Embryonic facial prominence (tissue), 1 donor: ENCODE results near the gene KRTAP3-3.
"Not testable (repeated sequence)": the region's sequence is repeated elsewhere in the genome, so short reads cannot be mapped to it uniquely, and the experiment has no call there.

Experiments used
- DNase-seq: peaks from one replicate; pipeline ENCODE4 v3.0.0-alpha.2; 2016; ENCODE audit errors: extremely low spot score

KRTAP3-3 gene

DNA sequence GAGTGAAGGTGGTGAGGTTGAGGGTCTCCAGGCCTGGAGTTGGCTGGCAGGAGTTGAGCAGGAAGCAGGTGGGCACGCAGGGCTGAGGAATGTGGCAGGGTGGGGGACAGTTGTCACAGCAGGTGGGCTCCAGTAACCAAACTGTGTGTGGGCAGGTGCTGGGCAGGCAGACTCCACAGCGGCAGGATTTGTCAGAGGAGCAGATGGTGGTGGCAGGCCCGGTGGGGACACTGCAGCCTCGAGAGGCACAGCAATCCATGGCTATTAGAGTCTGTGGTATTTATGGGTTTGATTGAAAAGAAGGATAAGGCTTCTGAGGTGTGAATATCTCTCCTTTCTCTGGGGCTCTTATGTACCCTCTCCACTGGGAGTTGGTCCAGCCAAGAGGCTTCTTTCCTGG, at the start of gene KRTAP3-3:
Gene KRTAP3-3 (minus strand): TSS at position 326 of the 400 bp plus-strand sequence. CDS start 67 bp downstream, at position 259.
- no peak for DNase-seq

DNA sequence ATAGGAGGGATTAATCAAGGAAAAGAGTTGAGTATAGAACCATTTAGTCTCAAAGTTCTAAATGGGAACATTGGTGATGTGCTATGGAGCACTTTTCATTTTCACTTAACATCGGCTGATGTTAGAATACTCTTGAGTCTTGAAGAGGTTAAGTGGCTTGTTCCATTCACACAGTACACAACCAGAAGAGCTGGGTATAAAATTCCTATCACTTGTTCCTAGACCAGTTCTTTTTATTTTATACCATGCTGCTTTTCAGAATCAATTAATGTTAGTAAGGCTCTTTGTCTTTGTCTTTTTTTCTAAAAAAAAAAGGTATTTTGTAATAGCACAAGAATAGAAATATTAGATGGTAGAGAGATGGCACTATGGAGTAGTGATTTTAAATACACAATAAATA, 49.0 kb upstream of the KRTAP3-3 start:
- no peak for DNase-seq

- not testable (repeated sequence) for DNase-seq
These were observed 47.0 kb upstream of the KRTAP3-3 start, which contains the start of gene KRTAP1-1 for GRCh38 chr17:41040783-41041571. KRTAP1-1 (minus strand) TSS chr17:41041450; CDS start chr17:41041397, 53 bp downstream.

- DNase-seq: no peak
These were observed 43.9 kb upstream of the KRTAP3-3 start for GRCh38 chr17:41037853-41038350.

GRCh38 chr17:41034346-41034935, 40.5 kb upstream of the KRTAP3-3 start, which contains the start of gene KRTAP1-3:
KRTAP1-3 (minus strand) TSS chr17:41034874; CDS start chr17:41034821, 53 bp downstream.
- DNase-seq: not testable (repeated sequence)

- no peak for DNase-seq
These were observed 35.8 kb upstream of the KRTAP3-3 start, which contains the start of gene KRTAP1-4 for GRCh38 chr17:41029633-41030245. KRTAP1-4 (minus strand) TSS chr17:41030195; CDS start chr17:41030078, 117 bp downstream.

DNA sequence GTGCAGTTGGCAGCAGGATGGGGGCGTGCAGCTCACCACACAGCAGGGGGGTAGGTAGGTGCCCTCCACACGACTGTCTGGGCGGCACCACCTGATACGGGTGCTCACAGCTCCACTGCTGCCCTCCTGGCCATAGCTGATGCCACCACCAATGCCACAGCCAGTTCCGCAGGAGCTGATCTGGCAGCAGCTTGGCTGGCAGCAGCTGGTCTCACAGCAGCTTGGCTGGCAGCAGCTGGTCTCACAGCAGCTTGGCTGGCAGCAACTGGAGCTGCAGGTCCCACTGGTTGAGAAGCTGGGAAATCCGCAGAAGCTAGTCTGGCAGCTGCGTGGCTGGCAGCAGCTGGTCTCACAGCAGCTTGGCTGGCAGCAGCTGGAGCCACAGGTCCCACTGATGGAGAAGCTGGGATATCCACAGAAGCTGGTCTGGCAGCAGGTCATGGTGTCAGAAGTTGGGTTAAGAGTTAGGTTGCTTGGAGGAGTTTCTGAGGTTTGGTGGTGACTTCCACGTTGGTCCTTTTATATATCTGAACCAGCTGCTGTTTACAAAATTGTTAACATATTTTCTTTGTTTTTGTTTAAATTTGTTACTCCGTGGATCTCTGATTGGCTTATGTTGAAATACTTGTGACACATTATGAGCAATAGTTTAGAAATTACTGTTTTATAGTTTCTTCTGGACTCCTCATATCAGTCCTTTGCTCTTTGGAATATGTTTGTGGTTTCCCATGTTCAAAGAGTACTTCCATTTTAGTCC, 32.9 kb upstream of the KRTAP3-3 start, which contains the start of gene KRTAP1-5:
Gene KRTAP1-5 (minus strand): TSS at position 494 of the 757 bp plus-strand sequence. CDS start 53 bp downstream, at position 441.
- DNase-seq: no peak

- DNase-seq: no peak
These were observed 30.7 kb upstream of the KRTAP3-3 start for GRCh38 chr17:41024697-41025096.

DNA sequence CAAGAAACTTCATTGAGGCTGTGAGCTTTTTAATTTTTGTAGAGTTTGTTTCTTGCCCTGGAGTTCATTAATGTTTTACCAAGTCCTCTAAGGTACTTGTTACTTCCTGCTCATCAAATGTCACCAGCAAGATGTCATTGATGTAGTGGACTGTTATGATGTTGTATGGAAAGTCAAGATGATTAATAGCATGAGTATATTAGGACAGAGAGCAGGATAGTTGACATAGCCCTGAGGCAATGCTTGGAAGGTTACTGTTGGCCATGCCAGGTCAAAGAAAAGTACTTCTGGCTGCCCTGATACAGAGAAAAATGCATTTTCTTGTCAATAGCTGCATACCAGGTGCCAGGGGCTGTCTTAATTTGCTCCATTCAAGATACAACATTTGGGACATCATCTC, 26.4 kb upstream of the KRTAP3-3 start:
- DNase-seq: no peak

- DNase-seq: no peak
These were observed 25.5 kb upstream of the KRTAP3-3 start for GRCh38 chr17:41019415-41019814.

- DNase-seq: no peak
These were observed 24.6 kb upstream of the KRTAP3-3 start for GRCh38 chr17:41018541-41018940.

DNA sequence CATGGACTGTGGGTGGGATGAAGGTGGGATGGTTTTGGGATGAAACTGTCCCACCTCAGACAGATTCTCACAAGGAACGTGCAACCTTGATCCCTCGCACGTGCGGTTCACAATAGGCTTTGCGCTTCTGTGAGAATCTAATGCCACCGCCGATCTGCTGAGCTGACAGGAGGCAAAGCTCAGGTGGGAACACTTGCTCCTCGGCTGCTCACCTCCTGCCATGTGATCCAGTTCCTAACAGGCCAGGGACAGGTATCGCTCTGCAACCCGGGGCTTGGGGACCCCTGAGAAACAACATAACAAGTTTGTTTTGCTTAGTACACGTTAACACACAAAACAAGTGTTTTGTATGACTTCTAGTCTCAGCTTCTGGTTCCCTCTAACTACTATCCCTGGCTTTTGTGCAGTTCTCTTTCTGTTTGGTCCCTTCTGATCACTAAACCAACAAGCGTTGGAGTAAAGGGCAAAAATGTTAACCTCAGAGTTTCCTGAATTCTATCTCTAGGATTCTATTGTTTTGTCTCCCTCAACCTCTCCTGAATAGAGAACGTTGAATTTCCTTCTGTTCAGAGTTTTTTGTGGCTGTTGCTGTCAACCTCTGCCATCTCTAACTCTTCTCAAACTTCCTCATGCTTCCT, 22.7 kb upstream of the KRTAP3-3 start:
- DNase-seq: no peak

DNA sequence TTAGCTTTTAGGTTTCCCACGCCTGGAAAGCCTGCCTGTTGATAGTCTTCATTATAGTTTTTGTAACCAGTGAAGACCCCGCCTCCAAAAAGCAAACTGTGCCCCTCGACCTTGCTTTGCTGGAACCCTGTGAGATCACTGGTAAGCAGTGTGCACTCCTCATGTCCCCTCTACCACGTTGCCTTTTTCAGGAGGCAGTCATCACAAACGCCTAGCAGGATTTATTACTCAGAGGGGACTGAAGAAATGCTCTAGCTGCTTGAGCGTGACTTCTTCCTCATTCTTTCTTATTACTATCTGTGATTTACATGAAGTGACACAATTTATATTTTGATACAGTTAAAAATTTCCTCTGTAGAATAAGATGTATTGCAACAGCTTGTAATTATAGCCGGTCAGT, 21.5 kb upstream of the KRTAP3-3 start:
- no peak for DNase-seq

GRCh38 chr17:41013606-41014005, 19.6 kb upstream of the KRTAP3-3 start:
- DNase-seq: no peak

DNA sequence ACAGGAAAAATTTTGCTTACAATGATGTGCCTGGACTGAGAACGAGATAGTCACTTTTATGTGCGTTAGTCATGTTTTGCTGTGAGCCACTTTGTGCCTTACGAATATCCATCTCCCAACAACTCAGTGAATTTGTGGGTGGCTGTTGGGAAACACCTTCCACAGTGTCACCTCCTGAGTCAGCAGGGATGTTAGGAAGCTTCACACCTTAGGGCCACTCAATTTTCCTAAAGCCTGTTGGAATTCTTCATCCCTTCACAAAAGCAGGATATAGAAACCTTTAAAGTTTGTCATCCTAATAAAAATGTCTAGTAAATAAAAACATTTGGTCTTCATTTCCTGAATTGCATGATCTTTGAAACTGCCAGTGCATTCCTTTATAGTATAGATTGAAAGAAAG, 19.2 kb upstream of the KRTAP3-3 start:
- no peak for DNase-seq

DNA sequence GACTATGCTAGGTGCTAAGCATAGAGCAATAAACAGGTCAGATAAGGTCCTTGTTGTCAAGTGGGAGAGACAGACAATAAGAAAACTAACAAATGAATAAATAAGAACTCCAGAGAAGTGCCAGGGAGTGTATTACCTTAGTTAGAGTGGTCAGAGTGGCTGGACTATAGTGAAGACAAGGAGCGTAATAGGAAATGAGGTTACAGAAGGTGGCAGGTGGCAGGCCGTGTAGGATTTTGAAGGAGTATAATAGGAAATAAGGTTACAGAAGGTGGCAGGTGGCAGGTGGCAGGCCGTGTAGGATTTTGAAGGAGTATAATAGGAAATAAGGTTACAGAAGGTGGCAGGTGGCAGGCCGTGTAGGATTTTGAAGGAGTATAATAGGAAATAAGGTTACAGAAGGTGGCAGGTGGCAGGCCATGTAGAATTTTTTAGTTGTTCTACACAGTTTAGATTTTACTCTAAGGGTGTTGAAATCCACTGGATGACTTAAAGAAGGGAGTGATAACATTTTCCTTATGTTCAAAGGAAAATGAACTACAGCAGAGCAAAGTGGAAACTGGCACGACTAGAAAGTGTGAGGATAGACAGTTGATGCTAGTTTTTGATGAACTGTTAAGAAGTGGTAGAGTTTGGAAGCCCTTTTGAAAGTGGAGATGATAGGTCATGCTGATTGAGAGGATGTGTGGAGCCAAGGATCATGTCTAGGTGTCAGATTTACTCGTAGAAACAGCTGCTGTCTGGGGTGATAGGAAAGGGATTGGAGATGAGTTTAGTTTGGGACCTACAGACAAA, 18.6 kb upstream of the KRTAP3-3 start:
- DNase-seq: no peak

- DNase-seq: no peak
These were observed 16.5 kb upstream of the KRTAP3-3 start for GRCh38 chr17:41010441-41010840.

DNA sequence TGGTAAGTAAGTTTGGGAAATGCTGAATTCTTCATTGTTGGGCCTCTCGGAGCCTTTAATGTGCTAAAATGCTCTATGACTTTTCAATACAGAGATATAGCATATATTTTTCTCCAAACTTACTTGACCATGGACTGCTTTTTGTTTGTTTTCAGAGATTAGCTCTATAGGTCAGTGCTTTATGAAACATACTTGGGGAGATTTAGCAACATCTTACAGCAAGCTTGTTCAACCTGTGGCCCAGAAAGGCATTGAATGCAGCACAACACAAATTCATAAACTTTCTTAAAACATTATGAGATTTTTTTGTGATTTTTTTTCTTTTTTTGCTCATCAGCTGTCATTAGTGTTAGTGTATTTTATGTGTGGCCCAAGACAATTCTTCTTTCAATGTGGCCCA, 16.0 kb upstream of the KRTAP3-3 start:
- DNase-seq: no peak

DNA sequence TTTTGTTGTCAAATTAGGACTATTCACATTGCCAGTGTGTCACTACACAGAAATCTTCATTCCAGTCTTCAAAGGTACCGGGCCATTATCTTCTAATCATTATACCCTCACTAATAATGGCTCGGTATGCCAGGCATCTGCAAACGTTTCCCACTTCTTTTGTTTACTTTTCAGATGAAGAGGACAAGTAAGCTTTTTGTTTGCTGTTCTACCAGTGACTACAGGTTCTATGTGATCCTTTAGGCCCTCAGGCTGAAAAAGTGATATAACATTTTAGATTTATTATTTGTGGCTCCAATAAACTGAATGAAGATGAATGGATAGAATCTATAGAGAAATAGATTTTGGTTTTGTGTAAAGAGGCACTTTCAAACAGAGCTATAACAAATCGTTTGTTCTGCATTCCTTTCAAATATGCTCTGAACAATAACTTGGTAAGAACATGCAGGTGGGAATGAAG, 15.4 kb upstream of the KRTAP3-3 start:
- DNase-seq: no peak

- DNase-seq: no peak
These were observed 14.8 kb upstream of the KRTAP3-3 start, which contains the start of gene KRTAP3-1 for GRCh38 chr17:41008811-41009210. KRTAP3-1 (minus strand) TSS chr17:41009128; CDS start chr17:41009074, 54 bp downstream.
